Endothelial cell of umbilical vein (primary cell): ENCODE results near the gene ATP8B3. TPM values are rescaled to one million over a fixed set of nuclear protein-coding genes. Genes with fewer than 3 reads are reported as not detected.

ENCODE experiments used
- BruUV-seq: library from RNA; stranded (reverse); fragments of 400-500 nt; replicated peaks from 2 replicates; lab custom pipeline; 2021; lab: Mats Ljungman, UMichigan
- CTCF ChIA-PET: fragments of 300-600, 350-600 bp; sonication (Branson Sonifier 250); formaldehyde crosslinking; loops from one replicate; lab custom pipeline; 2021; ENCODE audit warnings: antibody characterized with exemption, inconsistent platforms; lab: Charles Lee
- POLR2A ChIA-PET: fragments of 300-600, 350-600 bp; sonication (Branson Sonifier 250); formaldehyde crosslinking; loops from one replicate; lab custom pipeline; 2021; ENCODE audit warnings: antibody characterized with exemption, inconsistent platforms; lab: Charles Lee
- DNase-seq: peaks from one replicate; pipeline ENCODE4 v3.0.0-alpha.2; 2011; ENCODE audit warnings: low read depth, low spot score
- FAIRE-seq: peaks from 2 replicates; lab custom pipeline; 2011; peaks lifted over from hg19 to GRCh38; lab: Jason Lieb, UNC
- H2AFZ ChIP-seq: 2 replicates; pipeline ENCODE4 v1.6.0; 2012; ENCODE audit warnings: low read depth, low read length, control low read depth, inconsistent platforms
- H3K27ac ChIP-seq: 2 replicates; pipeline ENCODE4 v1.5.1; 2011; ENCODE audit warnings: low read depth, mild to moderate bottlenecking, control low read depth, low read length, moderate library complexity; ENCODE audit not compliant: insufficient read depth
- H3K27me3 ChIP-seq, 2 experiments: 2 replicates each; pipeline versions ENCODE4 v1.6.0 to v1.6.1; 2011; ENCODE audit warnings: low read length in 2 of 2, mixed read lengths in 1 of 2; ENCODE audit not compliant: control insufficient read depth in 2 of 2, insufficient read depth in 2 of 2
- H3K36me3 ChIP-seq, 2 experiments: 2 replicates in 1 of 2; 3 replicates in 1 of 2; pipeline ENCODE4 v1.5.1; 2011; ENCODE audit warnings: low read length in 2 of 2, mild to moderate bottlenecking in 1 of 2, moderate library complexity in 1 of 2; ENCODE audit not compliant: control insufficient read depth in 2 of 2, insufficient read depth in 2 of 2; ENCODE audit errors: extremely low read depth in 1 of 2
- H3K4me1 ChIP-seq: 3 replicates; pipeline ENCODE4 v1.5.1; 2011; ENCODE audit warnings: mild to moderate bottlenecking, low read length; ENCODE audit not compliant: control insufficient read depth, insufficient read depth; ENCODE audit errors: extremely low read depth
- H3K4me2 ChIP-seq: 2 replicates; pipeline ENCODE4 v1.6.1; 2011; ENCODE audit warnings: low read length, control low read depth, mixed read lengths; ENCODE audit not compliant: insufficient read depth
- H3K4me3 ChIP-seq, 3 experiments: fragments of 200-600 bp in 1 of 3; sonication (generic), shearing (Covaris generic) in 1 of 3; replicated peaks in 1 of 3; 2 replicates each; pipeline ENCODE4 v1.5.1; 2011 to 2016; ENCODE audit warnings: control low read depth in 3 of 3, low read length in 3 of 3, mild to moderate bottlenecking in 2 of 3, inconsistent platforms in 1 of 3, low read depth in 1 of 3, moderate library complexity in 1 of 3; ENCODE audit not compliant: insufficient read depth in 1 of 3
- H3K79me2 ChIP-seq: 2 replicates; pipeline ENCODE4 v1.6.0; 2012; ENCODE audit warnings: low read length, inconsistent platforms; ENCODE audit not compliant: control insufficient read depth, insufficient read depth
- H3K9ac ChIP-seq: replicated peaks from 2 replicates; pipeline ENCODE3; 2011; ENCODE audit warnings: low read length, control low read depth; ENCODE audit not compliant: insufficient read depth; ENCODE audit errors: extremely low read depth
- H3K9me1 ChIP-seq: replicated peaks from 3 replicates; pipeline ENCODE4 v1.6.0; 2011; ENCODE audit warnings: mild to moderate bottlenecking, low read length; ENCODE audit not compliant: control insufficient read depth, insufficient read depth; ENCODE audit errors: extremely low read depth
- H3K9me3 ChIP-seq: replicated peaks from 2 replicates; pipeline ENCODE4 v1.5.1; 2012; ENCODE audit warnings: low read length, inconsistent platforms; ENCODE audit not compliant: control insufficient read depth, insufficient read depth
- H4K20me1 ChIP-seq: replicated peaks from 2 replicates; pipeline ENCODE3; 2011; ENCODE audit warnings: mild to moderate bottlenecking, low read length; ENCODE audit not compliant: control insufficient read depth, insufficient read depth; ENCODE audit errors: extremely low read depth
- CTCF ChIP-seq, 2 donors: IDR thresholded peaks; 1 replicate in 1 of 2; 2 replicates in 1 of 2; pipeline ENCODE4 v1.5.1; 2011; ENCODE audit warnings: low read length in 2 of 2, mild to moderate bottlenecking in 2 of 2, moderate library complexity in 2 of 2, control low read depth in 1 of 2, inconsistent platforms in 1 of 2, low read depth in 1 of 2; ENCODE audit not compliant: insufficient read depth in 1 of 2; ENCODE audit errors: extremely low read depth in 1 of 2
- EZH2 ChIP-seq: IDR thresholded peaks from 2 replicates; pipeline ENCODE4 v1.6.1; 2012; ENCODE audit warnings: borderline replicate concordance, low read depth, mild to moderate bottlenecking, moderate library complexity, low read length, inconsistent platforms; ENCODE audit not compliant: severe bottlenecking
- FOS ChIP-seq: IDR thresholded peaks from 2 replicates; pipeline ENCODE4 v1.6.1; 2011; ENCODE audit warnings: mild to moderate bottlenecking, low read length, moderate library complexity, borderline replicate concordance; ENCODE audit not compliant: insufficient read depth
- GATA2 ChIP-seq: IDR thresholded peaks from 2 replicates; pipeline ENCODE4 v1.7.0; 2011; ENCODE audit warnings: low read depth, mild to moderate bottlenecking, moderate library complexity, mixed read lengths, low read length; ENCODE audit not compliant: insufficient read length, insufficient read depth
- JUN ChIP-seq: IDR thresholded peaks from 2 replicates; pipeline ENCODE4 v1.6.1; 2011; ENCODE audit warnings: borderline replicate concordance, low read depth; ENCODE audit not compliant: insufficient read length, insufficient read depth
- MAX ChIP-seq: IDR thresholded peaks from 2 replicates; pipeline ENCODE4 v1.6.1; 2011; ENCODE audit not compliant: insufficient read depth, insufficient read length
- MYC ChIP-seq: IDR thresholded peaks from one replicate; pipeline ENCODE4 v1.6.1; 2011; ENCODE audit warnings: mild to moderate bottlenecking, low read depth, low read length
- POLR2A ChIP-seq: IDR thresholded peaks from 2 replicates; pipeline ENCODE4 v1.6.1; 2012; ENCODE audit warnings: low read depth, mild to moderate bottlenecking, control low read depth, low read length
- POLR2AphosphoS5 ChIP-seq: IDR thresholded peaks from 2 replicates; pipeline ENCODE4 v1.6.1; 2012; ENCODE audit warnings: low read depth, mild to moderate bottlenecking, control low read depth, low read length, moderate library complexity; ENCODE audit not compliant: insufficient read depth
- dilution Hi-C: fragments of 300-500 bp; cut with MboI; formaldehyde crosslinking; loops from one replicate; pipeline ENCODE4 v1.15.0; 2019; ENCODE audit warnings: low sequenced_read_pairs; ENCODE audit not compliant: extremely low pct_ligation_motif_present
- intact Hi-C: fragments of 100-400 bp; cut with micrococcal nuclease; formaldehyde crosslinking; loops from one replicate; pipeline ENCODE4 v1.10.0; 2022
- polyA plus RNA-seq, 4 experiments: library from polyadenylated mRNA; depleted of rRNA in 3 of 4; stranded (reverse) in 3 of 4; unstranded in 1 of 4; fragments of >200 nt; gene quantifications; 2 replicates each; pipeline versions ENCODE4 v1.2.1 to v1.2.3, GENCODE V29; 2011 to 2012; ENCODE audit warnings: missing spikeins in 1 of 4
- total RNA-seq: library from RNA; stranded (reverse); gene quantifications from 2 replicates; pipeline ENCODE4 v1.2.3, GENCODE V29; 2021

Gene ATP8B3
- total and polyA plus RNA-seq, 2 donors (not counting 3 experiments of a cell fraction or from before 2014, with no cell fraction given), result 1.1 to 7.3 TPM

- H3K9me1 ChIP-seq, result no peaks in the 10 kb centered on the region
- CTCF ChIA-PET, result interaction anchor here (0.9 to 4.0 kb wide), 2 partner anchors 11 to 143 kb away, joined by 3 to 24 read pairs; no protein-coding TSS in a partner anchor
- POLR2A ChIA-PET, result no interaction called here
- H4K20me1 ChIP-seq, result no peaks in the 10 kb centered on the region
- DNase-seq (no peak), FAIRE-seq (no peak)
- no peak overlapping the region for H2AFZ ChIP-seq
- dilution Hi-C loops (no loop called here), intact Hi-C loops (loop anchor here (5.0 kb wide), 1 partner anchor 38 kb away; no protein-coding TSS in a partner anchor)
- TF ChIP-seq MYC (no peak), POLR2A (no peak), FOS (no peak), CTCF (IDR thresholded peaks at IDR 0.05; ENCODE audit: extremely low read depth in 1 of 2, insufficient read depth in 1 of 2, low read depth in 1 of 2, low read length in 2 of 2) (no peak), GATA2 (no peak), EZH2 (no peak), MAX (no peak), JUN (no peak), POLR2AphosphoS5 (no peak)
- H3K27ac ChIP-seq, result no peak overlapping the region
- H3K9me3 ChIP-seq, result no peaks in the 10 kb centered on the region
- peaks cover 3 to 30% of the 10 kb centered on the region in 2 experiments for H3K36me3 ChIP-seq
- no TSS peak for BruUV-seq
- H3K27me3 ChIP-seq, result no peaks in the 10 kb centered on the region
- H3K79me2 ChIP-seq, result no peaks in the 10 kb centered on the region
- H3K4me2 ChIP-seq, result no peak overlapping the region
- no peak overlapping the region for H3K4me3 ChIP-seq
- peaks cover 13% of the 10 kb centered on the region for H3K4me1 ChIP-seq
- H3K9ac ChIP-seq, result no peak overlapping the region
Observed at GRCh38 chr19:1814833-1815604, 2.9 kb upstream of the ATP8B3 start.
